H1 (cell line): ENCODE measurements around the gene CDKL4. TPM values are rescaled to one million over a fixed set of nuclear protein-coding genes. Genes with fewer than 3 reads are reported as not detected.

ENCODE experiments used
- CHD7 ChIP-seq: fragments of 300-600 bp; sonication (generic); IDR thresholded peaks from 2 replicates; pipeline ENCODE4 v1.7.1; 2012; ENCODE audit warnings: low read length, moderate library complexity, mild to moderate bottlenecking, inconsistent platforms; ENCODE audit not compliant: insufficient replicate concordance
- EZH2 ChIP-seq: fragments of 200-600 bp; sonication (generic); IDR thresholded peaks from 2 replicates; pipeline ENCODE4 v1.7.1; 2012; ENCODE audit warnings: low read depth, mild to moderate bottlenecking, moderate library complexity, low read length, inconsistent platforms; ENCODE audit not compliant: severe bottlenecking
- TAF7 ChIP-seq: optimal IDR thresholded peaks from 2 replicates; pipeline ENCODE3; 2011; ENCODE audit warnings: low read depth, mild to moderate bottlenecking, inconsistent platforms, low read length, moderate library complexity, borderline replicate concordance
- TCF12 ChIP-seq: IDR thresholded peaks from 2 replicates; pipeline ENCODE4 v1.6.1; 2011; ENCODE audit warnings: low read depth, mild to moderate bottlenecking, low read length
- polyA plus RNA-seq, 7 experiments: library from polyadenylated mRNA; depleted of rRNA in 3 of 7; stranded (reverse) in 5 of 7; unstranded in 2 of 7; fragments of >200 nt in 5 of 7; fragments of 200-250 nt in 2 of 7; gene quantifications; 1 replicate in 5 of 7; 2 replicates in 1 of 7; 4 replicates in 1 of 7; pipeline versions ENCODE4 v1.2.1 to v1.2.3, GENCODE V29; 2011 to 2013; ENCODE audit warnings: missing spikeins in 2 of 7, mixed read lengths in 2 of 7
- total RNA-seq: library from RNA; stranded (reverse); fragmentation: NEBNext Ultra II Directional; extraction: Animal tissue kit (Norgen Biotek cat#: 25700); gene quantifications from 2 replicates; pipeline ENCODE4 v1.2.1, GENCODE V29; 2021

The CDKL4 gene
- total and polyA plus RNA-seq, 2 of the 8 experiments (the other 6 are each of a cell fraction or from before 2014, with no cell fraction given): not detected

DNA sequence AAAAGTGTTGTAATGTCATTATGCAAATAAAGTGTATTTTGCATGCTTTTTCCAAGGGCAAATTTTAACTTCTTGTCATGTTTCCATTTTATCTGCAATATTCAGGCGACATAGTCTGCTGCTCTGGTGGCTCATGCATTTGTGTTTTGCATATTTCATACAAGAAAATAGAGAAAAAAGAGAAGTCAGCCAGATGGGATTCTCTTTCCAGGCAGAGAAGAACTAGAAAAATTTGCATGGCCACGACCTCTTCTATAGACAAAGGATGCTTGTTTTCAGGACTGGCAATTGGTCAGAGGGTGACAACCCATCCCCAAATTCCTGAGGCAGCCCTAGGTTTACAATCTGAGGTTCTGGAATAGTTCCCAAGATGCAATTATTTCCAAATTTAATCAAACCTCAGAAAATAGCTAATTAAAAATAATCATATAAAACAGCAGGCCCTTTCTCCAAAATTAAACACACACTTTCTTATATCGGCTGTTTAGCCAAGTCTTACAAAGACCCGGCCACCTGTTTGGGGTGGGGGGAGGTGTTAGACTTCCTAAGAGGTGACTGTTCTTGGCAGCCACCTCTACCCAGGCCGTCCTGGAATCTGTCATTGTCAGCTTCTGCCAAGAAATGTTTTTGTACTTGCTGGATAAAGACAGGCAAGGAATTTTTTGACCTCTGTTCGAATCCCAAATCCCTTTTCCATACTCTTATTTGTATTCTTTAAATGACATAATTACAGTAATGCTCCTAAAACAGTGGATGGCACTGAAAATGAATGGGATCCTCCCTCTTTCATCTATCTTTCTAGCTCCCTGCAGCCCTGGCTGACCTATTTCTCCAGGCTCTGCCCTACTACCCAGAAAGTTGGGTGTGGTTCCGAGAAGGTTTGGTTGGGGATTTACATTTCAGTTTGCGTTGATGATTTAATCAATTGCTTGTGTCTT lies 102.2 kb downstream of the CDKL4 start (continued):
- TF ChIP-seq CHD7 (no peak), EZH2 (no peak), TAF7 (no peak), TCF12 (no peak)
